SK-N-MC (cell line): ENCODE measurements around the gene KCTD16.

Experiments used
- DNase-seq: peaks from one replicate; pipeline ENCODE4 v3.0.0-alpha.2; 2011; ENCODE audit warnings: low read depth, low spot score
- H3K27ac ChIP-seq: fragments of 200-600 bp; sonication (generic); 2 replicates; pipeline ENCODE4 v1.5.1; 2016; ENCODE audit warnings: mixed run types
- H3K36me3 ChIP-seq: fragments of 200-600 bp; sonication (generic); 2 replicates; pipeline ENCODE4 v1.6.1; 2017; ENCODE audit warnings: antibody characterized with exemption, low read length, mixed read lengths; ENCODE audit not compliant: insufficient read depth
- H3K4me3 ChIP-seq: fragments of 200-600 bp; sonication (generic); 2 replicates; pipeline ENCODE4 v1.5.1; 2016
- H3K9ac ChIP-seq: fragments of 200-600 bp; sonication (generic); 2 replicates; pipeline ENCODE4 v1.8.0; 2017; ENCODE audit warnings: mixed run types, mixed read lengths; ENCODE audit not compliant: insufficient read length
- H3K9me3 ChIP-seq: fragments of 200-600 bp; sonication (generic); 2 replicates; pipeline ENCODE4 v1.6.1; 2017; ENCODE audit warnings: low read depth, mild to moderate bottlenecking, antibody characterized with exemption, low read length, moderate library complexity, mixed read lengths
- EZH2 ChIP-seq: fragments of 200-600 bp; sonication (generic); IDR thresholded peaks from one replicate; pipeline ENCODE4 v1.6.1; 2017; ENCODE audit warnings: antibody characterized with exemption
- FOXP2 ChIP-seq: optimal IDR thresholded peaks from 2 replicates; pipeline ENCODE3; 2011; ENCODE audit warnings: mild to moderate bottlenecking, moderate library complexity; ENCODE audit not compliant: insufficient read depth; ENCODE audit errors: extremely low read length, control extremely low read depth
- POLR2AphosphoS5 ChIP-seq: IDR thresholded peaks from 2 replicates; pipeline ENCODE4 v1.6.1; 2012; ENCODE audit warnings: mild to moderate bottlenecking, low read depth, low read length, borderline replicate concordance

KCTD16 gene

GRCh38 chr5:144510845-144511579, 340.3 kb downstream of the KCTD16 start:
- Histone ChIP-seq H3K4me3 (no peak overlapping the region), H3K27ac (no peak overlapping the region), H3K9me3 (no peaks in the 10 kb centered on the region), H3K9ac (no peak overlapping the region), H3K36me3 (no peaks in the 10 kb centered on the region)
- TF ChIP-seq POLR2AphosphoS5 (no peak), EZH2 (no peak), FOXP2 (no peak)
- no peak for DNase-seq

- H3K36me3 ChIP-seq, result no peaks in the 10 kb centered on the region
- DNase-seq, result no peak
- no peak overlapping the region for H3K27ac ChIP-seq
- no peak overlapping the region for H3K4me3 ChIP-seq
- no peak overlapping the region for H3K9ac ChIP-seq
- H3K9me3 ChIP-seq, result no peaks in the 10 kb centered on the region
- TF ChIP-seq EZH2 (no peak), FOXP2 (no peak), POLR2AphosphoS5 (no peak)
Measured at GRCh38 chr5:144511580-144512072, 341.0 kb downstream of the KCTD16 start.

- Histone ChIP-seq H3K9ac (no peak overlapping the region), H3K9me3 (no peaks in the 10 kb centered on the region), H3K27ac (no peak overlapping the region), H3K36me3 (no peaks in the 10 kb centered on the region), H3K4me3 (no peak overlapping the region)
- TF ChIP-seq EZH2 (no peak), POLR2AphosphoS5 (no peak), FOXP2 (no peak)
- DNase-seq, result no peak
Measured at GRCh38 chr5:144522698-144523097, 352.0 kb downstream of the KCTD16 start.

GRCh38 chr5:144525000-144525399, 354.3 kb downstream of the KCTD16 start:
- Histone ChIP-seq H3K36me3 (no peaks in the 10 kb centered on the region), H3K27ac (no peak overlapping the region), H3K9me3 (no peaks in the 10 kb centered on the region), H3K9ac (no peak overlapping the region), H3K4me3 (no peak overlapping the region)
- no peak for TF ChIP-seq POLR2AphosphoS5
- no peak for TF ChIP-seq FOXP2
- TF ChIP-seq EZH2, result no peak
- no peak for DNase-seq

- Histone ChIP-seq H3K4me3 (no peak overlapping the region), H3K9me3 (no peaks in the 10 kb centered on the region), H3K9ac (no peak overlapping the region), H3K36me3 (no peaks in the 10 kb centered on the region), H3K27ac (no peak overlapping the region)
- TF ChIP-seq EZH2 (no peak), FOXP2 (no peak), POLR2AphosphoS5 (no peak)
- no peak for DNase-seq
Measured at GRCh38 chr5:144531188-144531587, 360.5 kb downstream of the KCTD16 start.
